ENCODE results near the gene SPATA20.

SPATA20 gene

GRCh38 chr17:50594128-50594823 lies 47.3 kb downstream of the SPATA20 start:
- Histone ChIP-seq H3K4me2 (no peak overlapping the region), H3K79me2 (ENCODE audit: insufficient read depth, low read depth) (no peaks in the 10 kb centered on the region), H3K27me3 (ENCODE audit: insufficient read depth, low read depth) (peaks cover 66% of the 10 kb centered on the region), H3K4me1 (ENCODE audit: low read depth, poor library complexity, severe bottlenecking) (peaks cover 6% of the 10 kb centered on the region), H3K27ac (no peak overlapping the region), H3K4me3 (IDR thresholded peaks at IDR 0.05; ENCODE audit: insufficient read depth, low read depth, low read length) (no peak overlapping the region), H4K20me1 (ENCODE audit: insufficient read depth) (no peaks in the 10 kb centered on the region), H2AFZ (ENCODE audit: low read depth) (no peak overlapping the region), H3K36me3 (ENCODE audit: insufficient read depth) (no peaks in the 10 kb centered on the region), H3K9ac (no peak overlapping the region)
- TF ChIP-seq CTCF (conservative IDR thresholded peaks at IDR 0.05; ENCODE audit: low read depth, low read length): no peak

- Histone ChIP-seq H3K4me2 (no peak overlapping the region), H3K36me3 (ENCODE audit: insufficient read depth) (no peaks in the 10 kb centered on the region), H3K9ac (no peak overlapping the region), H3K27ac (no peak overlapping the region), H3K4me1 (ENCODE audit: low read depth, poor library complexity, severe bottlenecking) (peaks cover 6% of the 10 kb centered on the region), H3K4me3 (IDR thresholded peaks at IDR 0.05; ENCODE audit: insufficient read depth, low read depth, low read length) (no peak overlapping the region), H3K27me3 (ENCODE audit: insufficient read depth, low read depth) (peaks cover 63% of the 10 kb centered on the region), H2AFZ (ENCODE audit: low read depth) (no peak overlapping the region), H3K79me2 (ENCODE audit: insufficient read depth, low read depth) (no peaks in the 10 kb centered on the region), H4K20me1 (ENCODE audit: insufficient read depth) (no peaks in the 10 kb centered on the region)
- no peak for TF ChIP-seq CTCF (conservative IDR thresholded peaks at IDR 0.05; ENCODE audit: low read depth, low read length)
These were observed 47.9 kb downstream of the SPATA20 start for GRCh38 chr17:50594892-50595291.

DNA sequence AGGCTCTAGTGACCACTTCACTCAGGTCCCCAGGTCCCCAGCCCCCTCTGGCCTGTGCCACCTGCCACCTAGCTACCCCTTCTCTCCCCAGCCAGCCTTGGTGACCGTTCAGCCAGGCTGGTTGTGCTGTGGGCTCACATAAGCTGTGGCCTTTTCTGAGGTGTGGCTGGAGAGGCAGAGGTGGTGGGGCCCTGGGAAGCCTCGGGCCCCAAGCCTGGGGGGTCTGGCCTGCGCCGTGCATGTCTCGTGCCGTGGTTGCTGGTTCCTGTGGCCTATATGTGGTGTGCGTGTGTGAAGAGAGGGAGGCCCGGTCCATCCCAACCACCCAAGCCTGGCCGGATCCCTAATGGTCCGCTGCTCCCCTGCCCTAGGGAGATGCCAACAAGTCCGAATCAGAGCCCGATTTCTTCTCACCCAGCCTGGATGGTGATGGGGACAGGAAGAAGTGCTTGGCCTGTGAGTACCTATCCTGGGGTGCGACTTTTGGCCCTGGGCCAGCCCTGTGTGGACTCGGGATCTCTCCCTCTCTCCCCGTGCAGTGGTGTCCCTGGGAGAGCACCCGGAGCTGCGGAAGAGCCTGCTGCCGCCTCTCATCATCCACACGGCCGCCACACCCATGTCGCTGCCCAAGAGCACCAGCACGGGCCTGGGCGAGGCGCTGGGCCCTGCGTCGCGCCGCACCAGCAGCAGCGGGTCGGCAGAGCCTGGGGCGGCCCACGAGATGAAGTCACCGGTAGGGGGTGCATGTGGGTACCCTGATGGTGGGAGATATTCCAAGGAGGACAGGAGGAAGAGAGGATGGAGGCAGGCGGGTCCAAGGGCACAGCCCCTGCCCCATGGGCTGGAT lies 49.4 kb downstream of the SPATA20 start:
- Histone ChIP-seq H3K27me3 (ENCODE audit: insufficient read depth, low read depth) (peaks cover 79% of the 10 kb centered on the region), H3K79me2 (ENCODE audit: insufficient read depth, low read depth) (no peaks in the 10 kb centered on the region), H4K20me1 (ENCODE audit: insufficient read depth) (no peaks in the 10 kb centered on the region), H3K4me1 (ENCODE audit: low read depth, poor library complexity, severe bottlenecking) (peaks cover 6% of the 10 kb centered on the region), H3K36me3 (ENCODE audit: insufficient read depth) (no peaks in the 10 kb centered on the region), H3K9ac (no peak overlapping the region), H3K27ac (no peak overlapping the region), H3K4me2 (no peak overlapping the region), H2AFZ (ENCODE audit: low read depth) (no peak overlapping the region), H3K4me3 (IDR thresholded peaks at IDR 0.05; ENCODE audit: insufficient read depth, low read depth, low read length) (no peak overlapping the region)
- TF ChIP-seq CTCF (conservative IDR thresholded peaks at IDR 0.05; ENCODE audit: low read depth, low read length): no peak

GRCh38 chr17:50598487-50598886 lies 51.5 kb downstream of the SPATA20 start:
- no peak overlapping the region; the same call in 1 of the 2 replicates for H3K4me2 ChIP-seq
- H3K27me3 ChIP-seq (ENCODE audit: insufficient read depth, low read depth): peaks cover 84% of the 10 kb centered on the region
- no peaks in the 10 kb centered on the region for H3K79me2 ChIP-seq (ENCODE audit: insufficient read depth, low read depth)

More at GRCh38 chr17:50598487-50598886, 51.5 kb downstream of the SPATA20 start:
- H3K9ac ChIP-seq: no peak overlapping the region
- H3K36me3 ChIP-seq (ENCODE audit: insufficient read depth): no peaks in the 10 kb centered on the region
- H3K27ac ChIP-seq: no peak overlapping the region
- H3K4me1 ChIP-seq (ENCODE audit: low read depth, poor library complexity, severe bottlenecking): peaks cover 10% of the 10 kb centered on the region
- TF ChIP-seq CTCF (conservative IDR thresholded peaks at IDR 0.05; ENCODE audit: low read depth, low read length): no peak
- no peak overlapping the region for H3K4me3 ChIP-seq (IDR thresholded peaks at IDR 0.05; ENCODE audit: insufficient read depth, low read depth, low read length)
- H2AFZ ChIP-seq (ENCODE audit: low read depth): no peak overlapping the region
- H4K20me1 ChIP-seq (ENCODE audit: insufficient read depth): no peaks in the 10 kb centered on the region
